Right kidney (tissue), 1 donor: Measurements from ENCODE around the gene PCNX2.
"Not testable (repeated sequence)": the region's sequence is repeated elsewhere in the genome, so short reads cannot be mapped to it uniquely, and the experiment has no call there.

Experiments
- DNase-seq: peaks from one replicate; pipeline ENCODE4 v3.0.0-alpha.2; 2016

PCNX2 gene

DNA sequence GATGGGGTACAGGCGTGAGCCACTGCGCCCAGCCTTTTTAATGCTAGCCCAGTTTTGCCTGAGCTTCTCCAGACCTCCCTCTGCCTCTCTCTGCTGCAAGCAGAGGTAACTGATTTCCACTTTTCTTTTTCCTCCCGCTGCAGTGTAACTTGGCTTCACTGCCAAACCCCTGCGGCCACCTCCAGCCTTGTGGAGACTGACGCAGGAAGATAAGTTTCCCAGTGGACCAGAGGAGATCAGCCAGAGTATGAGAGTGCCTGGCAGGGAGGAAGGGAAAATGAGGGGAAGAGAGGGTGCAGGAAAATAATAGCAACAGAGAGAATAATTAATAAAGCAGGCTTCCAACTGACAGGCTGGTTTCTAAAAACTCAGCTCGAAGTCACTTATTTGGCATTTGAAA, 143.7 kb downstream of the PCNX2 start:
- no peak for DNase-seq

DNA sequence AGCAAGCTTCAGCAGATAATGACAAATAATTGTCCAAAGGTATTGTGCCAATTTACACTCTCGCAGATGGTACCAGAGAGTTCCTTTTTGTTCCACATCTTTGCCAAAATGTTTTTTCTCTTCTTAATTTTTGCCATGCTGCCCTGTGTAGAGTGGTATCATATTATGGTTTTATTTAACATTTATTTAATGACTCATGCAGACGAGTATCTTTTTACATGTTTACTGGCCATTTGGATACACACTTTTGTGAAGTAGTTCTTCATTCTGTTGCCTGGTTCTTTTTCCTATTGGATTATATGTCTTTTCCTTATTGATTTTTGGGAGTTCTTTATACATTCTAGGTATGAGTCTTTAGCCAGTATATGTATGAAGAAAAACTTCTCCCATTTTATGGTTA, 151.1 kb downstream of the PCNX2 start:
- no peak for DNase-seq

DNA sequence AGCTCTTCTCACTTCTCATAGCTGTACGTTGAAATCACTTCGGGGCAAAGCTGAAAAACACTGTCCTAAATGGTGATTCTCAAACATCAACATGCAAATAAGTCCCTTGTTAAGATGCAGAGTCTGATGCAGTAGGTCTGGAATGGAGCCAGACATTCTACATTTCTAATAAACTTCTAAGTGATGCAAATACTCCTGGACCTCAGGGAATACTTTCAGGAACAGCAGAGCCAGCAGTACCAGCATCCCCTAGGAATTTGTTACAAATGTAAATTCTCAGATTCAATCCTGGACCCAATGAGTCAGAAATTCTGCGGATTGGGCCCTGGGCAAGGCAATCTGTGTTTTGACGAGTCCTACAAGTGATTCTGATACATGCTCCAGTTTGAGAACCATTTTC, 152.3 kb downstream of the PCNX2 start:
- no peak for DNase-seq

DNA sequence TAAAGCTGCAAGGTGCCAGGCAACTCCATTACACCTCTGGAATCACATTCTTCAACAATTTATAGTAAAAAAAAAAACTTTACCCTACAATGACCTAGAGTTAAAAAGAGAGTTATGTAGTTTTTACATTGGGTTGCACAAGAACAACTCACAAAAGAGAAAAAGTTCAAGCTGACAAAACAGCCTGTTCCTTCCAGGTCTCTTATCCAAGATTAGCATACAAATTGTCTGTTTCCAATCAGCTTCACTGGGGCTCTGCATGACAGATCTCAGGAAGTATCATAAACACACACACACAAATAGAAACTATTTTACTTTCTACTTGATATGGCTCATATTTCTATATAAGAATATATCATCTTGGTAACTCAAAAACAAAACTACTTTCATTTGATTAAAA, 154.6 kb downstream of the PCNX2 start:
- DNase-seq: no peak

DNA sequence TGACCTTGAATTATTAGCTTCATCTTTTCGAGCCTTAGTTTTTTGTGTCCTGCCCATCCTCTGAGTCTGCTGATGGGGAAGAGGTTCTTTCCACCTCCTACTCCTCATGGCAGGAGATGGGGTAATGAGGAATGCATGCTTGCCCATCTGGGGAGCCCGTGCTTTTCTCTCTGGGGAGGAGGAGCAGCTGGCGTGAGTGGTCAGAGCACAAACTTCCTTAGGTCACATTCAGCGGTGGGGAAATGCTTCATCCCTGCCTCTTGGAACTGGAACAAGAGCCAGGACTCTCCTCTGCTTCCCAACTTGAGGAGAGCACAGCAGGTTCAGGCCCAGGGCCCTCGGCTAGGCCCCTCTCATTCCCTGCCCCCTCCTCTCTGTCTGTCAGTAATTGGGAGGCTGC, 155.0 kb downstream of the PCNX2 start:
- DNase-seq: no peak

DNA sequence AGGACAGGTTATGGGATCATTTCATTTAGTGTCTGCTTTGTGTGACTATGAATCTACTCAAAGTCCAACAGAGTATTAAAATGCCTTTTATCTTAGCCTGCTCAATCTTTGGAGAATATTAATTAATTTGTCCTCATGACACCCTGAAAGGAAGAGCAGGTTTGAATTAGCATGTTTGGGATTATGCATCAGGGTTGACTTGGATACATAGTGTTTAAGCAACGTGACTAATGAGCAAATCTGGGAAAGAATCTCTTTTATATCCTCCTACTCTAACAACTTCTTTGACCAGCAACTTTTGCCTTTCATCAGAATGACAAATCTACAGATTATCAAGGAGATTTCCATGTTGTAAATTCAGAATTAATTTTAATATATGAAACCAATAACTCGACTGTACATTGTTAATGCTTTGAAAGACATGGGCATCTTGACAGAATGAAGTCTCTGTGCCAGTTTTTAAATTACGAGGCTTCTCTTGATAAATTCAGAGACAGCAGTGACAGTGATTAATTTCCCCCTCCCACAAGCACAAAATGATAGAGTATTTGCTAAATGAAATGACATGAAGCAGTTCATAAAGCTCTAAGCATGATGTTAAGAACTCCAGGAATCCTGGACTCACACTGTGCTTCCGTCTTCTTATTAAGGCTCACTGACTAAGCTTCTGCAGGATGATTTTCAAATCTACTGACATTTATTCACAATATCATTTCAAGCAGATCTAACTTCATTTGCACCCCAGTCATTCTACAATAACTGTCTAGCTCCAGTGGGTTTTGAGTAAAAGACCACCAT, 156.5 kb downstream of the PCNX2 start:
- no peak for DNase-seq

DNA sequence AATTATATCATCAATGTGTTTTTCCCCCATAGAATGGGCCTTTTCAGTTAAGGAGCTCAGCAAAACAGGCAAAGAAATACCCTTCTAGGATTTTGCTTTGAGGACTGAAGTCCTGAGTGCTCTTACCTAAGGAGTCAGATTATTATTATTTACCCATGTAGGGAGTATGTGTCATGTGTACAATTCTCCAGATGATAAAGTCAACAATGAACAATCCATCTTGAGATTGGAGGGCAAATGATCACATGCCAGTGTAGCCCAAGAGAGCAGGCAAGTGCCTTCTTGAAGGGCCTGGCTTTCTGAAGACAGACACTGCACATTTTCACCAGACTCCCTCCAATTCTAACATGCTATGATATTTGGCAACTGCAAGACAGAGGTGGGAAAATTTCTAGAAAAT, 159.7 kb downstream of the PCNX2 start:
- no peak for DNase-seq

DNA sequence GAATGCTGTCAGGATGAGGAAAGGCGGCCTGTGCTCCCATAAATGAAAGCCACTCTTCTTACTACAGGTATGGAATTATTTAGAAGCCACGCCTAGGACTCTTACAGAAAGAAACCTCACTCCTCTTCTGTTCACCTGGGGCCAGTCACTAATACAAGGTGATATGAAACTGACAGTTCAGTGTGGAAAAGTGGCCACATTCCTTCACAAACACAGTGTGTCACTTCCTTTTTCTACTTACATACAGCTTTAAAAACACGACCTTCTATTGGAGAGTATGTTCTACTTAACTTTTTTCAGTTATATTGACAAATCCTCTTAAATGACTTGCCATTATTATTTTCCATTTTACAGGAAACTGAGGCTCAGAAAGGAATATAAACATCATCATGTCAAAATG, 163.1 kb downstream of the PCNX2 start:
- no peak for DNase-seq

DNA sequence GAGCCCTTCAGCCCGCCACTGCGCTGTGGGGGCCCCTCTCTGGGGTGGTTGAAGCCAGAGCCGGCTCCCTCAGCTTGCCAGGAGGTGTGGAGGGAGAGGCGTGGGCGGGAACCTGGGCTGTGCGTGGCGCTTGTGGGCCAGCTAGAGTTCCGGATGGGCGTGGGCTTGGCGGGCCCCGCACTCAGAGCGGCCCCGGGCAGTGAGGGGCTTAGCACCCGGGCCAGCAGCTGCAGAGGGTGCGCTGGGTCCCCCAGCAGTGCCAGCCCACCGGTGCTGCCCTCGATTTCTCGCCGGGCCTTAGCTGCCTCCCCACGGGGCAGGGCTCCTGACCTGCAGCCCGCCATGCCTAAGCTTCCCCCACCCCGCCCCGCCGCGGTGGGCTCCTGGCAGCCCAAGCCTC, 166.5 kb downstream of the PCNX2 start:
- not testable (repeated sequence) for DNase-seq

DNA sequence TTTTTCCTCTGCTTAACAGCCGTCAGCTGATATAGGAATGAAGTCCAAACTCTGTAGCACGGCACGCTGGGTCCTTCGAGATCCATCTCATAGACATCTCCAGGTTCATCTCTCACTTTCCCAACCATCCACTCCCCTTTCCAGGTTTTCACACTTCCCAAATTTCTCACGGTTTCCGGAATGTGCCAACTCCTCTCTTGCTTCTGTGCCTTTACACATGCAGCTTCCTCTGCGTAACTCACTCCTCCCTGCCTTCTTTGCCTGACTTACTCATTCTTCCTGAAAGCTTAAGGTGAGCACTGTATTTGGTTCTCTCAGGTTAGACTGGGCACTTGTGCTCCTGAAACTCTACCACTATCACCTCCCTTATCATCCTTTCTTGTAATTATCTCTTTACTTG, 168.4 kb downstream of the PCNX2 start:
- no peak for DNase-seq

DNA sequence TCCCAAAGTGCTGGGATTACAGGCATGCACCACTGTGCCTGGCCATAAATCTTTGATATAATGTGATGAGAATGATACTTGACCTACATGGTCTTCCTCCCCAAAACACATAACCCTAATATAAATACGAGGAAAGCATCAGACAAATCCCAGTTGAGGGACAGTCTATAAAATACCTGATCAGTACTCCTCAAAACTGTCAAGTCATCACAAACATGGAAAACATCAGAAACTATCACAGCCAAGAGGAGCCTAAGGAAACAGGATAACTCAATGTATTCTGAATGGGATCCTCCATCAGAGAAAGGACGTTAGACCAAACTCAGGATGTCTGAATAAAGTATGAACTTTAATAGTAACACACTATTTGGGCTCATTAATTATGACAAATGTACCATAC, 172.7 kb downstream of the PCNX2 start:
- DNase-seq: no peak

DNA sequence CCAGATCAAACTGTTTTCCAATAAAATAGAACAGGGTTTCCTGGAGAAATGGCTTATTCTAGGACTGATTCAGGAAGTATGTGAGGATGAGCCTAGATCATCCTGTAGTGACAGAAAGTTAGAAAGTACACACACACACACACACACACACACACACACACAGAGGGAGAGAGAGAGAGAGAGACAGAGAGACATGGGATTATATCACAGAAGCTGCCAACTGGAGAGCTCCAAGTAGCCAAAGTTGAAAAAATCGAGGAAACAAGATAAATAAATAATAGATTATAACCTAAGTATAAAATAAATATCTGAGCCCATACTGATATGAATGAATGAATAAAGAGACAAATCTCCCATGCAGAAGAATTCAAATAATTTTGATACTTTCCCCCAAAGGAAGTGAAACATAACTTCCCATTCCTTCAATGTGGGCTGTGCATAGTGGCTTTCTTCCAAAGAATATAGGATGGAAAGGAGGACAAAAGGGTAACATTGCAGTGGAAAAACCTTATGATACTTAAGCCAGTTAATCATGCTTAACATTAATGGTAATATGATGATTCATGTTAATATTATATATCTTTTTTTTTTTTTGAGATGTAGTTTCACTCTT, 173.5 kb downstream of the PCNX2 start:
- DNase-seq: no peak

DNA sequence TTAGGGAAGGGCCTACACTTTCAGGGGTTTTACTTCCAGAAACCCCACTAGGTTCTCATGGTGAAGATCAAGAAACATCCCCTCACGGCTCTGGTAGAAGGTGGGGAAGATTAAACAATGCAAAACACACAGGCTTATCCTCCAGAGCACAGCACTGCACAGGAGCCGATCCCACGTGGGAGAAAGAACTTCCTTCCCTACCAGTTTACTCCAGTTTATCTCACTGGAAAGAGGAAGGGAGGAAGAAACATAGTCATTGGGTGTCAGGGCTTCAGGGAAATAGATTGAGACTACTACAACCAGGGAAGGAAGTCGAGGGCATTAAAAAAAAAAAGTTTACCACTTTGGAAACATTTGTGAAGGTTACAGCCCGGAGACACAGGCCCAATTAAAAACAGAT, 180.7 kb downstream of the PCNX2 start:
- DNase-seq: no peak

DNA sequence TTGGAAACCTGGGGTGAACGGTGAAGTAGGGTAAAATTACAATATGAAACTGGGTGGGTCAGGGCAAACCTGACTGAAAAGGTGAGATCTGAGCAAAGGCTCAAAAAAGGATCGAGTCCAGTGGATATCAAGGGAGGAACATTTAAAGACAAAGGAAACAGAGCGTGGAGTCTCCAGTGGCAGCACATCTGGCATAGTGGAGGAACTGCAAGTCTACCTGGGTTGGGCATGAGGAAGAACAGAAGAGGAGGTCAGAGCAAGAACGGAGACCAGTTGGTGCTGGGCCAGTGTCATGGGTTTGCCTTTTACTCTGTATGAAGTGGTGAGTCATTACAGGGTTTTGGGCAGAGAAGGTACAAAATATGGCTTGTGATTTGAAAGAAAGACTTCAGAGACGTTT, 181.4 kb downstream of the PCNX2 start:
- DNase-seq: no peak

DNA sequence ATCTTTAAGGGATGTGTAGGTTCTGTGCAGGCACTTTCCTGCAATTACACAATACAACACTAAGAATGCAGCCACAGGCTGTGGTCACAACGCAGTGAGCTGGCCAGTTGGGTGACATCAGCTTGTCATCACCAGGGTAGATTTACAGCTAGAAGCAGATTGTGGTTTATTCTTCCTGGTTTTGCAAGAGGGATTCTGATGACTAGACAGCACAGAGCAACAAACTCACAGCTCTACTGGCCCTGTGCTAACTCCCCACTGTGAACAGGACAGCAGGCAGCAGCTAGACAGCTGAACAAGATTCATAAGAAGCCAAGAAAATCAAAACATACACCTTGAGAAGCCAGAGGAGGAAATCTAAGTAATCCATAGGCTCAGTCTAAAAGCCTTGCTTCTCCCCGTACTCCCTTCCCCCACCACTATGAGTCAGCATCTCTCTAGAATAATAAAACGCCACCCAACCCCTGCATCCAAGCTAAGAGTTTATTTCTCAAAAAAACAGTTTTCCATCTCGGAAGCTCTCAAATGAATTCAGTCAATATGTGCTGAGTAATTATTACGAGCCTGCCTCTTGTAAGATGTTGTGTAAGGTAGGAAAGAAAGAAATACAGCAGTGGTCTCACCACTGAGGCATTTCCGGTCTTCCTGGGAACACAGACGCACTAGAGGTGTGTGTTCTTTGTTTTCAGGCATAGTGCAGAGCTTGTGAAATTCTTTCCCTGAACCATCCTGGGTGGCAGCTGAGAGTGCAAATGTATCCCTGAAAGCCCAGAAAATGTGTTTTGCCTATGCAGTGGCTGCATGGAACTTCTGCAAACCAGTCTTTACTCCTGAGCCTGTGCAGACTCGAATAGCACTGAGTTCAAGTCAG, 182.3 kb downstream of the PCNX2 start:
- peak; percentile 64 for DNase-seq

DNA sequence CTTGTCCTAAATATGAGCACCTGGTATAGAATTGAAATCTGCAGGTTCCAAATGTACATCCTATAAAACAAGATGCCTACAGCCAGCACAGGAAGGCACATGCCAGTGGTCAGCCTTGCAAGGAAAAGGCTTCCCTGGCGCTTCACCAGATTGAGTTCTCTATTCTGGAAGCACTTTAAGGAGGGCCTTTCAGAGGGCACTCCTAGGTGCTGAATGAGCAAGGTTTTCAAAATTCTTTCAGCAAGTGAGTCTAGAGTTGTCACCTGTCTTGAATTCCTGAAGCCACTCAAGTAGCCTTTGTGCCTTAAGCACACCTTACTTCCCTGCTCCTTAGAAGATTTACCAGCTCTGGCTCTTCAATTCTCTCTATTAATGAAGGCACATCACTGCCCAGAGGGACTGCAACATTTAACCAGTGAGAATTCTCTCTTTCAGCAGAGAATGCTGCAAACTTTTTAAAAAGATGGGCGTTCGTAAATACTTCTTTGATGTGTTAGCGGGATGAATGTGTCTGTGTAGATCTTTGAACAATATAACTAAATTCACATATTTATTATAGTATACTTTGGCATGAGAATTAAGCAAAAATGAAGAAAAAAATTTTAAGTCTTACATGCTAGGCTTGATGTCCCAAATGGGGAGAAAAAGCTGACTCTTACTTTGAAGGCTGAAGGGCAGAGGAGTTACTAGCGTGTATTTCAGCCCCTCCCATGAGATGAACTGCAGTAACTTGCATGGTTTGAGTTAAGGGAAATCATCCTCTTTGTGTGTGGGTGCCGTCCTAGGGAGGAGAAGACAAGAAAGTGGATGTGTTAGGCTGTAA, 183.1 kb downstream of the PCNX2 start:
- no peak for DNase-seq

DNA sequence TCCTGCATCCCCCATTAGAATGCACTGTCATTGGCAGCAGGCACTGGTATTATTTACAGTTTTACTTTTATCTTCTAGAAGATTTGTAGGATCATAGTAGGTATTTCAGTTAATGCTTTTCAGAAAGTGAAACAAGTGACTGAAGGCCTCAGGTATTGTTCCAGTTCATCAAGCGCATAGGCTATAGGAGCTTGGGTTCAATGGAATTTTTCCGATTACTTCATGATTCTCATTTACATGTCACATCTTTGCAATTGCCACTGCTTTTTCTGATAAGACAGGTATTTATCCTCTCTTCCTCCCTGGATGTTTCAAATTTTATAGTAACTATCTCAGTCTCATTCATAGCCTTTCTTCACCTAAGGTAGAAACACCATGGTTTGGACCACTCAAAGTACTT, 183.8 kb downstream of the PCNX2 start:
- DNase-seq: no peak

DNA sequence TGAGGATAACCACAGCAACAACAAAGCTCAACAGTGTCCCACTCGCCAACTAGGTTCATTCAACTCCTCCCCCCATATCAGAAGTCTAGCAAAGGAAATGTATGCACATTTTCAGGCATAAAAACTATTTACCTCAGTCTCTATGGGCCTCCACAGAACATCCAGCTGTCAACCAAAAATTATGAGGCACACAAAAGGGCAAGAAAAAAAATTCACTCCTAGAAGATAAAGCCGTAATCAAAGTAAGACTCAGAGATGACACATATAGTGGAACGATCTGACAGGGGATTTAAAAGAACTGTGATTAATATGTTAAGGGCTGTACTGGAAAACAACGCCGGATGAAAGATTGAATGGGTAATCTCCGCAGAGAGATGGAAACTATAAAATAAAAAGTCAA, 186.4 kb downstream of the PCNX2 start:
- DNase-seq: no peak

DNA sequence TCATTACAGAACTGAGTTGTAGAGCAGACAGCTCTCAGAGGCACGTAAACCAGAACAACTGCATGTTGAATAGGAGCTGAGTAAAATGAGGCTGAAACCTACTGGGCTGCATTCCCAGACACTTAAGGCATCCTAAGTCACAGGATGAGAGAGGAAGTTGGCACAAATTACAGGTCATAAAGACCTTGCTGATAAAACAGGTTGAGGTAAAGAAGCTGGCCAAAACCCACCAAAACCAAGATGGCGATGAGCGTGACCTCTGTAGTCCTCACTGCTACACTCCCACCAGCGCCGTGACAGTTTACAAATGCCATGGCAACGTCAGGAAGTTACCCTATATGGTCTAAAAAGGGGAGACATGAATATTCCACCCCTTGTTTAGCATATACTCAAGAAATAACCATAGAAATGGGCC, 187.8 kb downstream of the PCNX2 start:
- not testable (repeated sequence) for DNase-seq

DNA sequence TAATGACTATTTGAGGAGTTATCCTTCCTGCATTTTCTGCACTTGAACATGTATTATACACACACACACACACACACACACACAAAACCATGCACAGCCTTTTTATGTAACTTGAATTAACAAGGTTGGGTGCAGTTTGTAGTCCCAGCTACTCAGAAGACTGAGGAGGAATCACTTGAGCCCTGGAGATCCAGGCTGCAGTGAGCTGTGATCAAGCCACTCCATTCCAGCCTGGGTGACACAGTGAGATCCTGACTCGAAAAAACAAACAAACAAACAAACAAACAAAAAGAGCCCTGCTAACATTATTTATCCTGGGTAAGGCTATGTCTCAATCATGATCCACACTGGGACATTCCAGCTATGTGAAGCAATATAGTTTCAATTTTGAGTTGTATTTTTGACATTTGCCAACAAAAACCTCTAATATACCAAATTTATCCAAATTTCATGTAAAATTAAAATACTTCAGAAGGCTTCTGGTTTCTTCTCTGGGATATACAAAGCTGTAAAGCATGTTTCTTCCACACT, 188.3 kb downstream of the PCNX2 start:
- DNase-seq: no peak

DNA sequence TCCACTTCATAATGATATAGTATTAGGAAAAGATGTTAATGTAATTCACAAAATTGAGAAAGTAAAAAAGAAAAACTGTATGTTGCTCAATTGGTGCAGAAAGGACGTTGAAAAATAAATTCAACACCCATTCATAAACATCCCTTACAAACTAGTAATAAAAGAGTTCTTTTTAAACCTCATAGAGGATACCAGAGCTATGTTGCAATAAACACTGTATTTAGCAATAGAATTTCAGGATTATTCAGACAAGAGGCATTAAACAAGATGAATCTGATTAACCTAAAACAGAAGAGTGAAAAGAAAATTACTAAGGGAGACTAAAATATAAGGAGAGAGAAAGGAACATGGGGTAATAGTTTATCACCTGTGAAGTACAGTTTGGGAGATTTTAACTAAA, 190.3 kb downstream of the PCNX2 start:
- no peak for DNase-seq

DNA sequence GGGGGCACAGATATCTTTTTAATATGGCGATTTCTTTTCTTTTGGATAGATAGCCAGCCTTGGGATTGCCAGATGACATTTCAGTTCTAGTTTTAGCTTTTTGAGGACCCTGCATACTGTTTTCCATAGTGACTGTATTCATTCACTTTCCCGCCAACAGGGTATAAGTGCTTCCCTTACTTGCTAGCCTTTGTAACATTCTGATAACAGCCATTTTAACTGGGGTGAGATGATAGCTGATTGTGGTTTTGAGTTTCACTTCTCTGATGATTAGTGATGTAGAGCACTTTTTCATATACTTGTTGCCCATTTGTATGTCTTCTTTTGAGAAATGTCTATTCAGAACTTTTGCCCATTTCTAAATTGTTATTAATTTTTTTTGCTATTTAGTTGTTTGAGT, 193.2 kb downstream of the PCNX2 start:
- DNase-seq: no peak
